RCC 7860 (cell line): Measurements from ENCODE around the gene RTP5.

Source experiments
- DNase-seq: peaks from one replicate; pipeline ENCODE4 v3.0.0-alpha.2; 2015; ENCODE audit warnings: low spot score
- FAIRE-seq: peaks from 2 replicates; lab custom pipeline; 2012; peaks lifted over from hg19 to GRCh38; lab: Jason Lieb, UNC

RTP5 gene

DNA sequence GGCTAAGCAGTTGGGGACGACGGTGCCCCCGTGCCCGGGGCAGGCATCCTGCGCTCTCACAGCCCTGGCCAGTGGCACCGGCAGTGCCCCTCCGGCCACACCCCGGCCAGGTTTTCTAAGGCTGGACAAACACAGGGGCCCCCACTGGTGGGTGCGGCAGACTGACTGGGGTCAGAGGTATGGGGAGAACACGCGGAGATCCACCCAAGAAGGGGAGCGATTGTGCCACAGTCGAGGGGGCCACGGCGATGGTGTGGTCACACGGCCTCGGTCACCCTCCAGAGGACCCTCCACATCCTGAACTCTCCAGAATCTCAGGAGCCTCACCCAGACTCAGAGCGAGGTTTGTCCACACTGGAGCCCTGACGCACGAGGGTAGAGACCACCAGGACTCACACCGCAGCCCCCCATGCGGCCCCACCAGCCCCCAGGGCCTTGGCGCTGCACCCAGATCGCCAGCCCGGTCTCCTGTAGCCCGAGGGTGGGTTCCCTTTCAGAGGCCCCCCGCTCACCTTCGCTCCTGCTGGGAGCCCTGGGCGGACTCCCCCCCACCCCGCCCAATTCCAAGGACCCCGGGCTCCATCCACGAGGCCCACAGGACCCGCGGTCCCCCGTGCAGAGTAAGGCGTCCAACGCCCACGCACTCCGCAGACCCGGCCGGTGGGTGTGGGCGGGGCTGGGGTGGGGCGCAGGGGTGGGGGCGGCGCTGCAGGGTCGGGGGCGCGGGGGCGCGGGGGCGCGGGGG is 26.0 kb upstream of the RTP5 start:
- FAIRE-seq (no peak), DNase-seq (no peak)

DNA sequence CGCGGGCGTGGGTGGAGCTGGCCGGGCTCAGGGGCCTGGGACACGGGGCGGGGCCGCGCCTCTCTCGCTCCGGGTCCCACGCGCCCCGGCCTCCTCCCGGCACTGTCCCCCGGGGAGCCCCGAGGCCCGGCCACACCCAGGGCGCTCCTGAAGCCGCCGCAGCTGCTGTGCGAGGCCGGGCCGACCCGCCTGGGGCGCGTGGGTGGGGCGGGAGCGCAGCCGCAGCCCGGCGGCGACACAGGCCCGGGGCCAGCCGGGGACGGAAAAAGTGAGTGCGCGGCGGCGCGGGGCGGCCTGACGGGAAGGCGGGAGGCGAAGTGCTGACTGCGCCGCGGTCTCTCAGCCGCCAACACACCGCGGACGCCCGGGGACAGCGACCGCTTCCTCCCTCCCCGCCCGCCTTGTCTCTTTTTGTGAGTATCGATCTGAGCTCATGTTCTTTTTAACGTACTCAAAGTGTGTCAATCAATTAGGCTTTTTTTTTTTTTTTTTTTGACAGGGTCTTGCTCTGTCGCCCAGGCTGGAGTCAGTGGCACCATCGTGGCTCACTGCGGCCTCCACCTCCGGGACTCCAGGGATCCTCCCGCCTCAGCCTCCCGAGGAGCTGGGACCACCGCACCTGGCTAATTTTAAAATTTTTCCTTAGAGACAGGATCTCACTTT is 25.3 kb upstream of the RTP5 start:
- no peak for DNase-seq
- no peak for FAIRE-seq

DNA sequence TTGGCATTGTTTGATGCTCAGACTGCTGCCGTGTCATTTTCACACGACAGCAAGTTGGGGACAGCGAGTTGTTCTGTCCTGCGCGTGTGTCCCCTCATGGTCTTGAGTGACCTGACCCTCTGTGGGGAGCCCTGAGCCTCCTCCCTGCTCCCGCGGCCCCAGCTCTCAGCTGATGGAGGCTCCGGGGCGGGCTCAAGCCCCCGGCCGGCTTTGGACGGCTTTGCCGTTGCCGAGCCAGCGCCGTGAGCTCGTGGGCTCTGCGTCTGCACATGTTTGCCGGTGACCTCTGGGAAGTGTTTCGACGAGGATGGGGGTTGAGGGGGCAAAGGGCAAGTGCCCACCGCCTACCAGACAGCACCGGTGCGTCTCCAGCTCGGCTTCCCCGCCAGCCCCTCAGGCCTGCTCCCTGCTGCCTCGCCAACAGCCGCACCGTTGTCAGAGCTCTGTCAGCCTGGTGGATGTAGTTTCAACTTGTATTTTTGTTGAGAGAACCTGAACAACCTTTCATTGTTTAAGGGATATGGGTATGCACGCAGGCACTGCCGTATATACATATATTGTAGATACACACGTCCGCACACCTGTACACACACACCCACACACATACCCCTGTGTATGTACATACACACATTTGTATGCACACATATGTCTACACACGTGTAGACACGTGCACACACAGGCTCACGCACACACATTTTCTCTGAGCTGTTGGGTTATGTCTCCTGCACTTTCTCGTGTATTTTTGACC is 24.5 kb upstream of the RTP5 start:
- FAIRE-seq (no peak), DNase-seq (no peak)

DNA sequence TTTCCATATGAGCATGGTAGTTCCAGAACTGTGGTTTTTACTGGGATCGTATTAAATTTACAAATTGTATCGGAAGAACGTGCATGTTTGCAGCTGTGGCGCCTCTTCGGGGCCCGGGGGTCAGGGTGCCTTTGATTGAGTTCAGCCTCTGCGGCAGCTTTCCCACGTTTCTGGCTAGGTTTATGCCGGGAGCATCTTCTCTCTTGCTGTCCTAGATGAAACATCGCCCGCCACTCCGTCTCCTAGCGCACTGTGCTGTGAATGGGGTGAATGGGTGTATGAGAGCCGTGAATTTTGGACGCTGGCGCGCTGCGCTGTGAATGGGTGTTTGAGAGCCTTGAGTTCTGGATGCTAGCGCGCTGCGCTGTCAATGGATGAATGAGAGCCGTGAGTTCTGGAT is 23.1 kb upstream of the RTP5 start:
- no peak for DNase-seq
- no peak for FAIRE-seq

DNA sequence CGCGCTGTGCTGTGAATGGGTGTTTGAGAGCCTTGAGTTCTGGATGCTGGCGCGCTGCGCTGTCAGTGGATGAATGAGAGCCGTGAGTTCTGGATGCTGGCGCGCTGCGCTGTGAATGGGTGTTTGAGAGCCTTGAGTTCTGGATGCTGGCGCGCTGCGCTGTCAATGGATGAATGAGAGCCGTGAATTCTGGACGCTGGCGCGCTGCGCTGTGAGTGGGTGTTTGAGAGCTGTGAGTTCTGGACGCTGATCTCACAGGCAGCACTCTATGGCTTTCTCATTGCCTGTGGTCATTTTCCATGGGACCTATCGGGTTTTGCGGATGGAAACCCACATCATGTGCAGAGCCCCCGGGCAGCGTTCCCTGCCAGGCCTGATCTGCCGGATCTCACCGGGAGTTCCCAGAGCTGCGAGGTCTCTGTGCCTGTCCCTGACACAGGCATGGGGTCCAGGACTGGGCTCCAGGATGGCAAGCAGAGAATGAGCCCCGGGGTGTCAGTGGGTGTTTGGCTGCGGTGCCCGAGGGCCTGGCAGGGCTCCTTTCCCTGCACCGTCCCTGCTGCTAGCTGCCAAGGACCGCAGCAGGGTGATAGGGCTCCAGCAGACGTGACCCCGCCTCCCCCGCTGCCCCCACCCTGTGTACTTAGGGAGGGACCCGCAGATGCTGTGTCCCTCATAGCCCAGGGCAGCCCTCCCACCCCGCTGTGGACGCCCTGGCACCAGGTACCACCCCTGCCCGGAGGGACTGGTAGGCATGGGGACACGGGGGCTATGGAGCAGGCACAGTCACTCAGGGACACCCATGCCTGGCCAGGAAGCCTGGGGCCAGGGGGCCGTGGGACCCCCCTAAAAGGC is 20.5 kb upstream of the RTP5 start:
- FAIRE-seq = no peak
- DNase-seq = no peak

DNA sequence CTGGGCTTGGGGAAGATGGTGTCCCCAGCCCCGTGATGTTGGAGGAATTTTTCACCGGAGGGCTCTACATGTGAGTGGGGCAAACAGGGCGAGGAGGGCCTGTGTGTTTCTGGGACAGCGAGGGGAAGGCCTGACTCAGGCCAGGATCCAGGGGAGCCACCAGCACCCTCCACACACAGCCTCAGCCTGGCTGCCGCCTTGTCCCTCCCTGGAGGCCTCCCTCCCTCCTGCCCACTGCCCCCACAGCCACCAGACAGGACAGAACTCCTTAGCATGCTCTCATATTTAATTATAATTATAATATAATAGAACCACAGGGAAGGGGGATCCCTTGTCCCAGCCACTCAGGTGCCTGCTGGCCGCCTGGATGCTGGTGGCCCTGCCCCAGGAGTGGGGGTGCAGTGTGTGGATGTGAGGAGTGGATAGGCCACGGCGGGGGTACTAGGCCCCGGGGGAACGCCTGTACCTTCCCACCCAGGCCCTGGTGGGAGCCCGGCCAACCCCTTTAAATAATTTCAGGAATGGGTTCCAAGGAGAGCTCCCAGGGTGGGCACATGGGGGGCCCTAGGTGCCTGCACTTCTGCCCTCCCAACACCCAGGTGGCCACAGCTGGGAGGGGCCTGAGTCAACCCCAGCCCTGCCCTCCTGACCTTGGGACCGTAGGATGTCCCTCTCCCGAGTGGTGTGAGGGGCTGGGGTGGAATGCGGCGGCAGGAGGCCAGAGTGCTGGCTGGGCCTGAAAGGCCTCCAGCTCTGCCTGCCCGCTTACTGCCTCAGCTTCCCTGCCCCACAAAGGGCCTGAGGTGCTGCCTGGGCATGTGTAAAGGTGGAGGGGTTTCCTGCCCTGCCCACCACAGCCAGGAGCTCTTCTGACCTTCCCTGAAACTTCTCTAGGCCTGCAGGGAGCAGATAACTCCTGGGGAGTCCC is 19.6 kb upstream of the RTP5 start:
- DNase-seq = no peak
- FAIRE-seq = no peak

DNA sequence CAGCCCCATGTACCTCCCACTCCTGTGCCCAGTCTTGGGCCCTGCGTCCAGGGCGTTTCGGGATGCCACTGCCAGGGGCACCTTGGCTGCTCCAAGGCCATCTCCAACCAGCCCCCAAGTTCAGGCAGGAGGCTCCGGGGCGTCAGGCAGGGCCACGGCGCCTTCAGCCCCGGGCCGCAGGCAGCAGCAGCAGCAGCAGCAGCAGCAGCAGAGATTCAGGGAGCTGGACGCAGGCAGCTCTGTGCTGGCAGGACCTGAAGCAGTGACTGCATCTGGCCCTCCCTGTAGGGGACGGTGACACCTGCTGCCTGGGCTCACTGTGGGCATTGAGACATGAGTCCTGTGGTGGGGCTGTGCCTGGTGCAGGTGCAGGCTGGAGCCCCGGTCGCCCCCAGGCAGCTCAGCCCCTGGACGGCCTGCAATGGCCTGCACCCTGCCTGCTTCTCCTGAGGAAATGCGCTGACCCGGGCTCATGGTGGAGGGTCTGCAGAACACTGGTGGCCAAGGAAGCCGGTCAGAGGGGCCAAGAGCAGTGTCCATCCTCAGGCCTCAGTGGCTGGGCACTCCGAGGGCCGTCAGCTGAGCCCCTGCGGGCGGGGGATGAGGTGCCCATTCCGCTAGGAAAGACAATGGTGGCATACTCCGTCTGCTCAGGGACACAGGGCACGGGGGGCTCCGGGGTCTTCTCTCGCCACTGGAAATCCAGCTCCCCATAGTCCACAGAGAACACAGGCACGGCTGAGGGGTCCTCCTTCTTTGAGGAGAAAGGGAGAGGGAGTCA is 18.8 kb upstream of the RTP5 start:
- FAIRE-seq (no peak), DNase-seq (no peak)

DNA sequence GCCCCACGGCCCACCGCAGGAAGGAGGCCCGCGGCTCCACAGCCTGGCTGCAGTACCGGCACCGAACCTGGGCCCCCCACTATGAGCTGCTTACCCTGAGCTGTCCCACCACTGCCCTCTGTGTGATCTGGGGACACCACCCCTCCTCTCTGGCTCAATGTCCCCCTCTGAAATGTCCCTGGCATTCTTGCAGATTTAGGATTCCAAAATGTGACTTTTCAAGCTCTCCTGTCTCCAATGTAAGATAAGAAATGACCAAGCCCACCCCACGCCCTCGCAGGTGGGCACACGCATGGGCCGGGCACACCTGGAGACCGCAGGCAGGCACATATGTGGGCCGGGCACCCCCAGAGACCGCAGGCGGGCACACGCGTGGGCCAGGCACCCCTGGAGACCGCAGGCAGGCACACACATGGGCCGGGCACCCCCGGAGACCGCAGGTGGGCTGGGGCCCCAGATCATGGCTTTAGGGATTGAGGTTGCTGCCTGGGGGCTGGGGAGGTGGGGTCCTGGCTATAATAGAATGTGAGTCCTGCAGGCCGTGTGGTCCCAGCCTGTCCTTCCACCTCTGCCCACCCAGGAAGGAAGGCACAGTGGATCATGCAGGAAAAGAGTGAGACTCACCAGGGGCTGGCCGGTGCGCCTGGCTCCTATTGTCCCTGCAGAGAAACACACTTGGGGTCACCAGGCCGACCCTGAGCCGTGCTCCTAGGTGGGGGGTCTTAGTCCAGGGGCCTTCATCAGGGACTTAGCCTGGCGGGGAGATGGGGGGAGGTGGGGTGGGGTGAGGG is 18.0 kb upstream of the RTP5 start:
- FAIRE-seq (no peak), DNase-seq (no peak)

DNA sequence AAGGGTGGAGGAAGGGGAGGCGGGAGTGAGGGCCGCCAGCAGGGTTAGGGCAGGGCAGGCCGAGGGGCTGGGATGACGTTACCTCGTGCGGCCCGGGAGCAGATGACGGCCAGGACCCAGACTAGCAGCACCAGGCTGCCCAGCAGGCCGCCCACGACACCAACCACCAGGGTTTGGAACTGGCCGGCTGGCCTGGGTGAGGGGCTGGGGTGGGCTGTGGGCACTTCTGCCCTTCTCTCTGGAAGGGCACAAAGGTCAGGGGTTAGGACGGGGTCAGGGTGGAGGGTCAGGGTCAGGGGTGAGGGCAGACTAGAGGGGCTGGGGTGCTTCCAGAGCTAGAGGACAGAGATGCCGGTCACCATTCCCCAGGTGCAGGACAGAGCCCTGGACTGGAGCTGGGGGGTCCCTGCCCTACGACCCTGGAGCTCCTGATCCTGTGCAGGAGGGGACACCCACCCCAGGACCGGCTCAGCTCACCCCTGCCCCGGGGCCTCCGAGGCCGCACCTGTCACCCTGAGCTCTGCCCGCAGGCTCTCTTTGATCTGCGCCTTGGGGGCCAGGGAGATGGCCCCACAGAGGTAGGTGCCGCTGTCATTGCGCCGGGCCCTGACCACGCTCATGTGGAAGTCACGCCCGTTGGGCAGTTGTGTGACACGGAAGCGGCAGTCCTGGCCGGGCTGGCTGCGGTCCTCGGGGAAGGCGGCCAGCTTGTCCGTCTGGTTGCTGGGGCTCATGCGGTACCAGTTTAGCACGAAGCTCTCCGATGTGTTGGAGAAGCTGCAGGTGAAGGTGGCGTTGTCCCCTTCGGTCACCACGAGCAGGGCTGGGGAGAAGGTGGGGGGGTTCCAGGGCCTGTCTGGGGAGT is 17.2 kb upstream of the RTP5 start:
- FAIRE-seq (no peak), DNase-seq (no peak)

DNA sequence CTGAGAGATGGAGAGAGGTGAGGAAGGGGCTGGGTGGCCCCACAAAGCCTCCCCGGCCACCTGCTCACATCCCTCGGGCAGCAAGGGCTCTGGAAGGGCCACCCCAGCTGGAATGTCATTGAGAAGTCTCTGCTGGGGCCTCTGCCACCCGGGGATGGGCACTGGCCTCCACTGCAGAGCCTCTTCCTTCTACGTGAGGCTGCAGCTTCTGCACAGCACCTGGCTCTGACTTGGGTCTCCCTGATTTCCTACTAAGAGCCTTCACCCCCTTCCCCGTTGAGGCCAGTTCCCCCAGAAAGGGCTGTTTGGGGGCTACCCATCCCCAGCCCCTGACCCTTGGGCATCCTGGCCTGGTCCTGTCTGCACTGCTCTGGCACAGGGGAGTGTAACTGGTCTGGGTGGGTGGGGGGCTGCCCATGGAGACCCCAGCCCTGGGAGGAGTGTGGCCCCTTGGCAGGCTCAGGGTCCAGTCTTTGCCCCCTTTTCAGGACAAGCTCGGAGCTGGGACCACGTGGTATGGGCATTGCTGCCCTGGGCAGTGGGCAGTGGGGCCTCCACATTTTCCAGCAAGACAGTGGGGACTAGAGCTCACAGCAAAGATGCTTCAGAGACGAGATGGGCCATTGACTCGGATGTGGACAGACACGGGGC is 16.4 kb upstream of the RTP5 start:
- DNase-seq (no peak), FAIRE-seq (no peak)

DNA sequence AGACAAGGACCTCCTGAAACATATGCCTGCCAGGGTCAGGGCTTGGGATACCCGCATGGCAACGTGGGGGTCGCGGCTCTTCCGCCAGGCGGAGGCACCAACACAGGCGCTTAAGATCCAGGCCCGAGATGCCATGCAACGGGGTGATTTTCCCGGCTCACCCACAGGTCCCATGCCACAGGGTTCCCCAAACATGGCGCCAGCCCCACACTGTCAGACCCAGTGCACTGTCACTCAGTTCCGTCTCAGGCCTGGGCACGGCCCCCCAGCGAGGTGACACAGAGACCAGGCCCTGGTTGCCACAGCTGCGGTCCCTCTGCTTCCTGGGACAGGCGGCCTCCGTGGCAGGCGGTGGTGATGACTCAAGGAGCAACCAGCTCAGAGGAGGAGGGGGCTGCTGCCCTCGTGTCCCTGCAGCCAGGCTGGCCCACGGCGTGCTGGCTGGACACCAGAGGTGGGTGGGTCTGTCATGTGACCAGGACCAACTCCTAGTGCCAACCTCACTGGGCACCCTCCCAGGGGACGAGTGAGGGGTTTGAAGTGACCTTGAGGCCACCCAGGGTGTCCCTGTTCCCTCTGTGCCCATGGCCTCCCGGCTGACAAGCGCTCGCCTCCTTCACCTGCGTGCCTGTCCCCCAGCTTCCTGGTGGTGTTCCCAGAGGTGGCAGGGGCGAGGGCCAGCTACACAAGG is 15.7 kb upstream of the RTP5 start:
- peak; percentile 68 for DNase-seq

DNA sequence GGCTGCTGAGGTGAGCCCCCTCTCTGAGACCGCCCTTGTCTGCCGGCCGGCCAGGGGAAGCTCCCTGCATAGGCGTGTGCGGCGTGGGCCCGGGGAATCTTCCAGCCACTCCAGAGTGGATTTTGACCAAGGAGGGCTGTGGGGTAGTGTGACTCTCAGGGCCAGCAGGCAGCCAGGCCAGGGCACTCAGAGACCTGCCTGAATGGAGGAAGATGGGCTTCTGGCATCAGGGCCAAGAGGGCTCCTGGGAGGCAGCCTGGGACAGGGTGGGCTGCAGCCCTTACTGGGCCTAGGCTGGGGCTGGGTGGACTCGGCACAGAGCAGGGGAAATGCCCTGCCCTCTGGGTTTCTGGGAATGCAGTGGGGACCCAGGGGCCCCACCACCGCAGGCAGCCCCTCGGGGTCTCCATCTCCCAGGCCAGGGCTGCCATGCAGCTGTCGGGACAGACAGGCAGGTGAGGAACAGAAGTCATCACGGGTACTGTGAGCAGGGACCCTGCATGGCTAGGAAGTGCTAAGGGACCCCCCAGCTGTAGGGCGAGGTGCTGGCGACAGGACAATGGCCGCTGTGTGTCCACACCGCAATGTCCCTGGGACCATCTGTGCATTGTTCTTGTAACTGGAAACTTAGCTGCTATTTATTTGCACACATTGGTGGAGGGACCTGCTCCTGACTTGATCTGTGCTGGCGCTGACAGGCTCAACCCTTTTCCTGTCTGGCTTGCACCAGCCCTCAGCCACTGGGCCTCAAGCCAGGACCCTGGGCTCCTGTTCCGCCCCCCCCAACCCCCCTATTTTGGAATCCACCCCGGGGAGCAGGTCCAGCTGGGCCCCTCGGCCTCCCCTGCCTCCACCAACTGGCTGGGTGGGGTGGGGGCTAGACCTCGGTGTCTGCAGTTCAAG is 14.9 kb upstream of the RTP5 start:
- FAIRE-seq (no peak), DNase-seq (no peak)

More for the DNA sequence above, 15.7 kb upstream of the RTP5 start:
- no peak for FAIRE-seq

DNA sequence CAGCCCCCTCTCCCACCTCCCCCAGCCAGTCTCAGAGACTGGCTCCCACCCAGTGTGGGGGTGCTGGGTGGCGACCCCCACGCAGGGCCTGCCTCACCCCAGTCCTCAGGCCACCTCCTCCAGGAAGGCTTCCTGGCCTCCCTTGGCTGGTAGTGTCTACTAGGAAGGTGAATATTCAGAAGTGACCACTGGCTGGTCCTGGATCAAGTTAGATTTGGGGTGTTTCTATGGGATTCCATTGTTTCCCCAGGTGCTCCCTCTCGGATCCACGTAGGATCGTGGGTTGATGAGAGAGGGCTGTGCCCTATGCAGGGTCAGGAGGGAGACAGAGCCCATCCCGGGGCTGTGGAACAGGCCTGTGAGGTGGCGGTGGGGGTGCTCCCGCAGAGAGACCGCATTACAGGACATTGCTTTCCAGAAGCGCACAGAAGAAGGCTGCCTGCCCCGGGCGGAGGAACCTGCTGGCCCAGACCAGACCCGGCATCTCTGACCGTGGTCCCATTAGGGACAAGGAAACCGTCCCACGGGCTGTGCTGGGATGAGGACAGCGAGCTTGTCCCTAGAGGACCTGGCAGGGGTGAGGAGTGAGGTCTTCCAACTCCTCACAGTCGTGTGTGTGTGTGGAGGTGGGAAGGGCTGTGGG is 14.2 kb upstream of the RTP5 start:
- no peak for DNase-seq
- no peak for FAIRE-seq

DNA sequence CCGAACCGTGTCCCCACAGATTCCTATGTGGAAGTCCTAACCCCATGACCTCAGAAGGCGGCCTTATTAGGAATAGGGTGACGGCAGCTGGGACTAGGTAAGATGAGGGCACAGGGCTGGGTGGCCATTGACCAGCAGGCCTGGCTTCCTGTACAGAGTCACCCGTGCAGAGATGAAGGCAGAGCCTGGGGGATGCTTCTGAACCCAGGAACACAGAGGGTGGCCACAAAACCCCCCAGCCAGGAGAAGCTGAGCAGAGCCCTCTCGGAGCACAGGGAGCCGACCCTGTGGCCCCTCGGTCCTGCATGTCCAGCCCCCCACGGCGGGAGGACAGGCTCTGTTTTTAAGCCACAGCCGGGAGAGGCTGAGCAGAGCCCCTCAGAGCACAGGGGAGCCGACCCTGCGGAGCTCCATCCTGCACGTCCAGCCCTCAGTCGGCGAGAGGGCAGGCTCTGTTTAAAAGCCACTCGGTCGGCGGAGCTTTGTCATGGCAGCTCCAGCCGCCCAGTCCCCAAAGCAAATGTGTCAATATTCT is 13.6 kb upstream of the RTP5 start:
- FAIRE-seq (no peak), DNase-seq (no peak)
